Mesodermal cell (in vitro differentiated cells): ENCODE measurements around the gene TAAR6.
"Not testable (repeated sequence)": the region's sequence is repeated elsewhere in the genome, so short reads cannot be mapped to it uniquely, and the experiment has no call there.

ENCODE experiments used
- H3K27ac ChIP-seq: 2 replicates; pipeline ENCODE4 v1.7.0; 2013; ENCODE audit warnings: mild to moderate bottlenecking, low read depth, low read length, moderate library complexity; ENCODE audit not compliant: severe bottlenecking
- H3K36me3 ChIP-seq: 2 replicates; pipeline ENCODE4 v1.7.1; 2013; ENCODE audit warnings: mild to moderate bottlenecking, low read length, moderate library complexity; ENCODE audit not compliant: control insufficient read depth, insufficient read depth
- H3K4me1 ChIP-seq: one replicate; pipeline ENCODE4 v1.7.1; 2013; ENCODE audit warnings: mild to moderate bottlenecking, low read length; ENCODE audit not compliant: insufficient read depth, control insufficient read depth, poor library complexity, severe bottlenecking
- H3K4me3 ChIP-seq: 2 replicates; pipeline ENCODE4 v1.7.0; 2013; ENCODE audit warnings: low read length, control low read depth, mild to moderate bottlenecking; ENCODE audit not compliant: insufficient read depth, poor library complexity, severe bottlenecking; ENCODE audit errors: extremely low read depth
- H3K9me3 ChIP-seq: 2 replicates; pipeline ENCODE4 v1.7.1; 2013; ENCODE audit warnings: mild to moderate bottlenecking, low read length, moderate library complexity; ENCODE audit not compliant: control insufficient read depth
- WGBS, 2 experiments: methylation state at CpG; one replicate each; pipeline ENCODE4 v1.1.5; 2013; ENCODE audit warnings: missing lambda C conversion rate in 2 of 2; ENCODE audit not compliant: insufficient coverage in 2 of 2; 5-methylcytosine and 5-hydroxymethylcytosine counted together

TAAR6 gene

DNA sequence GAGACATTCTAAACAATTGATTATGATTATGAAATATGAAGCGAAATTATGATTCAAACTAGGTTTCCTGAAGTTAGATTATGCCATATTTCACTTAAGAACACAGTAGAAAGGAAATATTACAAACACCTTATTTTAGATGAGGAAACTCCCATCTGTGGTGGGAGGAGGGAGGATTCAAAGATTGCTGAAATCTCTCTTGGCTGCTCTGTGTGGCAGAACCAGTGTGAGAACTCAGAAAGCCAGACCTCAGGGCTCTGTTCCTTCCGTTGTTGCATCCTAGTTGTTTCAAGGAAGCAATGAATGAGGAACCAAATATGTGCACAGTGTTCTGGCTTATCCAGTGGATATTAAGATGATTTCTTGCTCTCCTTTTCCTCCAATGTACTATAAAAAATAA is 17.3 kb downstream of the TAAR6 start:
- no peaks in the 10 kb centered on the region for H3K9me3 ChIP-seq
- no peak overlapping the region for H3K27ac ChIP-seq
- H3K4me1 ChIP-seq = no peaks in the 10 kb centered on the region
- WGBS, 2 experiments = 88% methylated on average over 1 of the region's 2 CpGs; no CpG with 5 or more reads in 1 of the 2 experiments
- H3K4me3 ChIP-seq = no peak overlapping the region
- H3K36me3 ChIP-seq = no peaks in the 10 kb centered on the region

DNA sequence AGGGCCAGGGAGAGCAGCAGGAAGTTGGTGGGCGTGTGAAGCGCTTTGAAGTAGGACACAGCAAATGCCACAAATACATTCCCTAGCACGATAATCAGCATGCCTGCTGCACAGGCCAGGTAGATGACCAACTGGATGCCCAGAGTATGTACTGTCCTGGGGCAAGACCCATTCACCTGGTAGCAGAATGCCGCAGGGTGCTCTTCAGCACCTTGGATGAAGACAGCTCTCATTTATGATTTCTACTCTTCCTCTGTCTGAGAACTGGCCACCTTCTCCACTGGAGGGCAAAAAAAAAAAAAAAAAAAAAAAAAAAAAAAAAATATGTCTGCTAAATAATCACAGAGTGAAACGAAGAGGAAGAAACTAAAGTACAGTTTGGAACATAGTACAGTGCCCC is 19.3 kb downstream of the TAAR6 start, which contains the start of gene TAAR5:
TSS of gene TAAR5 (minus strand) at position 288 of the 400 bp plus-strand sequence. CDS start at position 233, 55 bp downstream.
- Histone ChIP-seq H3K4me1 (no peaks in the 10 kb centered on the region), H3K9me3 (no peaks in the 10 kb centered on the region), H3K27ac (no peak within 1 kb of the TSS), H3K36me3 (no peaks in the 10 kb centered on the region), H3K4me3 (no peak within 1 kb of the TSS)
- WGBS, 2 experiments = 85 to 94% methylated on average over 3 of the region's 5 CpGs

DNA sequence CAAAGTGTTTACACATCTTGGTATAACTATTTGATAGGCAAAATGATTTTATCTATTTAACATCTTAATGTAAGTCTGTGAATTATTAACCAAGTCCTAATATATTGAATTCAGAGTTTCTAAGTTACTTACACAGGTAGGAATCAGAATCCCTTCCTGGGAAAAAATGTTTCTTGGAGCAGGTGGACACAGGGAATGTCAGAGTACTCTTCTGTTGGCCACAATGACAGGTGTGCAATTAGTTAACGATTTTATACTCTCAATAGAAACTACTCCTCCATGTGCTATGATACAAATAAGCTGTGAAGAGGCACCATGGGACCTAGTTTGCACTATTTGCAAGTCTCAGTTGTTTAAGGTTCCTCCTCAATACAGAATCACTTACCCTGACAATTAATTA is 20.2 kb downstream of the TAAR6 start:
- Histone ChIP-seq H3K4me1 (no peaks in the 10 kb centered on the region), H3K27ac (no peak overlapping the region), H3K36me3 (no peaks in the 10 kb centered on the region), H3K4me3 (no peak overlapping the region), H3K9me3 (no peaks in the 10 kb centered on the region)
- WGBS, 2 experiments = 80% methylated on average over 1 of the region's 1 CpG; no CpG with 5 or more reads in 1 of the 2 experiments

DNA sequence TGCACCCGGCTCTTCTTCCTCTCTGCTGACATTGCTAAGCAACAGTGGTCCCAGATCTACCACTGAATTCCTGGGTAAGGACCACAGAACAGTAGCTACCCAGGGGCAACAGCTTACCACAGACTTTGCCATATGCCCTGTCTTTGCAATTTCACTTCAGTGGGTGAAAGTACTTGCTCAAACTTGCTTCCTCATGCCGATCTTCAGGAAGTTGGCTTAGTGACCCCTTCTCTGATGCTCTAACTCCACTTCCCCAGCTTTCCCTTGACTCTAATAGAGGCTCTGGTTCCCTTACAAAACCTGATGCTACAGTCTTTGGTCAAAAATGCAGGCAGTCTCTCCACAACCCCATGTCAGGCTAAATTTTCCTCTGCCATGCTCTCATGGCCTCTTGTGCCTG is 22.7 kb downstream of the TAAR6 start:
- H3K36me3 ChIP-seq = no peaks in the 10 kb centered on the region
- WGBS, 2 experiments = 89 to 100% methylated on average over 1 of the region's 2 CpGs
- H3K27ac ChIP-seq = no peak overlapping the region
- no peak overlapping the region for H3K4me3 ChIP-seq
- H3K4me1 ChIP-seq = no peaks in the 10 kb centered on the region
- H3K9me3 ChIP-seq = no peaks in the 10 kb centered on the region

DNA sequence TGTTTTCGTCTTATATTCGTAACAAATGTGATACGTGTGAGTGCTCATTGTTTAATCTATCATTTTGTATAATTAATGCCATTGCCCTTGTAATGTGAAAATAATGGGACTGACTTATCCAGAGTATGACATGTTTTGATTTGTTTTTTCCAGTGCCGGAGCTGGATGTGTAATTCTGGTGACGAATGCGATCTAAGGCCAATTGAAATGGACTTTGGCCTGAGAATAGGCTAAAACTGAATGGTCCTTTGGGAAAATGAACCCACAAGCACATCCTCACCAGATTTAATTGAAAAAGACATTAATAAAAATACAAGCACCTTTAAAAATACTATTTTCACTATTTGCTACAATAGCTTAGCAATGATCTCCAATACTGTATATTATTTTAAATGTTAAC is 26.1 kb downstream of the TAAR6 start:
- Histone ChIP-seq H3K4me3 (no peak overlapping the region), H3K27ac (no peak overlapping the region), H3K9me3 (no peaks in the 10 kb centered on the region), H3K36me3 (no peaks in the 10 kb centered on the region), H3K4me1 (no peaks in the 10 kb centered on the region)
- 100% methylated on average over 1 of the region's 6 CpGs for WGBS, 2 experiments

DNA sequence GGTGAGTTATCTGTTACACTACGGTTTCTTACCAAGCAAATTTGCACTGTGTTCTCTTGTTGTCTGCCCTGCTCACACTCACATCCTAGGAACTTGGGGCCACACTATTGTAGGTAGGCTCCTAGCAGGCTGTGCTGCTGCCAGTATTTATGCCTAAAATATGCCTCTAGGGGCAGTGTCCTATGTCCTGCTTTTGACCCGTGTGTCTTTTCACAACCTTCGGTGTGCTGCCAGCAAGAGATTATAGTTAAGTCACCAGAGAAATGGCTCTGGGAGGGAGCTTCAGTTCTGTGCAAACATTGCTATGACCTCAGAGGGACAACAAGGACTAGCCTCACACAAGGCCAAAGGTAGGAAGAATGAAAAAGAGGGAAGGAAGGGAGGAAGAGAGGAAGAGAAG is 28.4 kb downstream of the TAAR6 start:
- H3K4me1 ChIP-seq = no peaks in the 10 kb centered on the region
- no peak overlapping the region for H3K27ac ChIP-seq

DNA sequence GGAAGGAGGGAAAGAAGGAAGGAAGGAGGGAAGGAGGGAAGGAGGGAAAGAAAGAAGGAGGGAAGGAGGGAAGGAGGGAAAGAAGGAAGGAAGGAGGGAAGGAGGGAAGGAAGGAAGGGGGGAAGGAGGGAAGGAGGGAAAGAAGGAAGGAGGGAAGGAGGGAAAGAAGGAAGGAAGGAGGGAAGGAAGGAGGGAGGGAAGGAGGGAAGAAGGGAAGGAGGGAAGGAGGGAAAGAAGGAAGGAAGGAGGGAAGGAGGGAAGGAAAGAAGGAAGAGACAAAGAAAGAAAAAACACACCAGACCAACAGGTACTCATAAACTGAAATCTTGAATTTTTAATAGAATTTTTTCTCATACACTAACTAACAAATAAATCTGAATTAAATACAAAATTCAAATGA is 30.8 kb downstream of the TAAR6 start:
- not testable (repeated sequence) for H3K4me1 ChIP-seq, H3K36me3 ChIP-seq, H3K9me3 ChIP-seq, H3K4me3 ChIP-seq, H3K27ac ChIP-seq

More for the DNA sequence above, 28.4 kb downstream of the TAAR6 start:
- Histone ChIP-seq H3K4me3 (no peak overlapping the region), H3K9me3 (no peaks in the 10 kb centered on the region), H3K36me3 (no peaks in the 10 kb centered on the region)
- WGBS, 2 experiments = 23 to 48% methylated on average over 2 to 3 of the region's 3 CpGs

DNA sequence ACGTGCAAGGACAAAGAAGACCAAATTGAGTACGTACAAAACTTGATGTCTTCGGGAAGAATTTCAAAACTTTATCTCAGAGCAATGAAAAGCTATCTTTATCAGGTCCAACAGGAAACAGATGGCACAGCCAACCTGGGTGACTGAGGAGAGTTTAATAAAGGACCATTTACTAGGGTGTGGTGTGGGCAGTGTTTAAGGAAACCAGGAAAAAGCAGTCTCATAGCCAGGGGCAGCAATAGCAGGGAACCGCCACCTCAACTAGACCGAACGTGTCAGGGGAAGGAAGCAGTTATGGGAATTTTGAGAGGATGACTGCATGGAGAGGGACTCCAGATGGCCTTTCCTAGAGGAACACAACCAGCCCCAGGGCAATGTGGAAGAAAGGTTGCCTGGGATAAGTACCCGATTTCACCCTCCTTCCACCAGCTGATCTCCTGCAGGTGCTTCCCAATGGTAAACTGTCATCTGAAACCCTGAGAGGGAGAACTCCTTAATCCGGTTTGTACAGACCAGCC is 34.6 kb downstream of the TAAR6 start:
- H3K4me1 ChIP-seq = no peaks in the 10 kb centered on the region
- no peaks in the 10 kb centered on the region for H3K36me3 ChIP-seq
- H3K9me3 ChIP-seq = no peaks in the 10 kb centered on the region
- H3K27ac ChIP-seq = no peak overlapping the region
- WGBS, 2 experiments = 93 to 98% methylated on average over 6 to 7 of the region's 8 CpGs
- no peak overlapping the region for H3K4me3 ChIP-seq

DNA sequence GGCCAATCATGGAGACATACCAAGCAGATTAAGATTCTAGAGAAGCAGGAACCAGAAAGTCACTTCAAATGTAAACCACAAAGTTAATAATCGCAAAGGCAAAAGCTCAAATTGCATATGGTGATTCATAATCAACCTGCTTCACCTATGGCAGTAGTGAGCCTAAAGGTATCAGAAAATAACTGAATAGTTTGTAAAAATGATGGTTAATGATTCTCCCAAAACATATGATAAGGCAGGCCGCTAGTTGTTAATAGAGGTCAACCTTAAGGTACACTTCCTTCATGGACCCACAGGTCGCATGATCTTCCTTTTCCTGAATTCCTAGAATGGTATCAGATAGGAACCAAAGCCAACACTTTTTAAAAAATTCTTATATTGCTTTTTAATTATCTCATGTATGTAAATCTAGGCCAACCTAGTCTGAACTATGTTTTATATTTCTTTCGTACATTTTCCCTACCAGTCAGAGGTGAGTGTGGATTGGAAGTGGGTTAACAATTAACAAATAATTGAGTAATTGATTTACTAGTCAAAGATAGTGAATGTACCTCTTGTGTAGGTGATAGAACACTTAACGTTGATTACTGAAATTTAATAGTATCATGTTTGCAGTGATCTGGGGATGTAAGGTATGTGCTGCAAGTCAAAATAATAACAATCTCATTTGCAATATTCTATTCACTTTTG is 37.6 kb downstream of the TAAR6 start:
- H3K4me3 ChIP-seq = no peak overlapping the region
- H3K4me1 ChIP-seq = peaks cover 6% of the 10 kb centered on the region
- WGBS, 2 experiments = 80% methylated on average over 2 of the region's 5 CpGs; no CpG with 5 or more reads in 1 of the 2 experiments
- H3K36me3 ChIP-seq = no peaks in the 10 kb centered on the region
- no peak overlapping the region for H3K27ac ChIP-seq
- H3K9me3 ChIP-seq = no peaks in the 10 kb centered on the region

DNA sequence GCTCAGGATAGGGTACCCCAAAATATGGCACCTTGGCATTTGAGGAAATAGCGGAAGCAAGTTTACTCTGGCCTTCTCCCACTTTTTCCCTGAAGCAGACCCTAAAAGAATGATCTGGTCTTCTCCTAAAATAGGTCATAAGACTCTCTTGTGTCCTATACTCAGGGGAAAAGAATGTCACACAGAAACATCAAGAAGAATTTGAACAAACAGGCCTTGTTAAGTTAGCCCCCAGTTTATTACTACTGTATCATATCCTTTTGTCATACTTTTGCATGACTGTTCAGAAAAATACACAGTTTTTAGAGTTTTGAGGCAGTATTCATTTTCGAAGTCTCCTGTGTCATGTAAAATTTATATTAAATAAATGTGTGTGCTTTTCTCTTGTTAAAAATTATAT is 41.5 kb downstream of the TAAR6 start:
- Histone ChIP-seq H3K36me3 (no peaks in the 10 kb centered on the region), H3K9me3 (no peaks in the 10 kb centered on the region), H3K27ac (no peak overlapping the region), H3K4me1 (peaks cover 12% of the 10 kb centered on the region), H3K4me3 (no peak overlapping the region)
- WGBS, 2 experiments = 100% methylated on average over 1 of the region's 2 CpGs

DNA sequence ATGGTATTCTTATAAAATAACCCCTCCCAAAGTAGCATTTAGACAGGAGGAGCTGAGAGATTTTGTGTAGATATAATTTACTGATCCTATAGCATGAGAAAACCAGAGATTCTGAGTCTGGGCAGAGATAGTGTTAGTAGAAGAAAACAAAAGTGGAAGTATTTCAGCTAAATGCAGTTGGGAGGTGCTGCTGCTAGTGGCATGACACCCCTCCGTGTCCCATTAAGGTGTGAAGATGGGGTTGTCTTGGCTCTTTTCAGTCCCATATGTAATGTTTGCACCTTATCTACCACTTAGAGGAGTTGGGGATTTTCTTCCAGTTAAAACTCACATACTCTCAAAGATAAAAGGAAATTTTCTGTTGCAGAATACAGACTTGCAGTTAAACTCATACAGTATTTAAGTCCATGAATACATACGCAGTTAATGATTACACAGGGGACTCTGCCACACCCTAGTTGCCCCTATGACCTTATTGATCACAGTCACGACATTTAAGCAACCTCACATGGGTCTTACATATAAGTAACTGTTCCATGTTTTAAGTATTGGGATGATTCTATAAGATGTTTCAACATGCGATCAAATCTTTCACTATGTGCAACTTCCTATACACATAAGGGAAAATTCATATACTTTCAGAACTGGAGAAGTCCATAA is 42.5 kb downstream of the TAAR6 start:
- no peak overlapping the region for H3K27ac ChIP-seq
- H3K36me3 ChIP-seq = no peaks in the 10 kb centered on the region
- peaks cover 12% of the 10 kb centered on the region for H3K4me1 ChIP-seq
- WGBS, 2 experiments = no CpG with 5 or more reads among the region's 4 CpGs
- no peak overlapping the region for H3K4me3 ChIP-seq
- H3K9me3 ChIP-seq = no peaks in the 10 kb centered on the region
